Omental fat pad (tissue), 4 donors: Measurements from ENCODE around the gene MUS81. TPM values are rescaled to one million over a fixed set of nuclear protein-coding genes. Genes with fewer than 3 reads are reported as not detected.
A peak's percentile ranks its signal among the peaks of the same experiment; 100 is the strongest.

Source experiments
- ATAC-seq: fragments of 150-250 bp; one replicate; pipeline ENCODE4 v1.9.1; 2016; ENCODE audit warnings: mild to moderate bottlenecking, moderate library complexity; ENCODE audit not compliant: low FRiP score
- DNase-seq: peaks from one replicate; pipeline ENCODE4 v3.0.0-alpha.2; 2019; ENCODE audit warnings: low spot score
- CTCF ChIP-seq, 3 donors: fragments of 450-650 bp; IDR thresholded peaks; one replicate each; pipeline ENCODE4 v1.5.1; 2016 to 2017; ENCODE audit warnings: antibody characterized with exemption in 3 of 3, mild to moderate bottlenecking in 3 of 3, moderate library complexity in 2 of 3
- total RNA-seq, 4 donors: library from RNA; depleted of rRNA; stranded (reverse); fragments of >200 nt; gene quantifications; one replicate each; pipeline ENCODE4 v1.1.0, GENCODE V29; 2016

The MUS81 gene
- total RNA-seq, 4 donors from 2014 or later: 25.9 to 60.8 (median 28.8) TPM

GRCh38 chr11:65903715-65904114 is 43.5 kb downstream of the MUS81 start:
- TF ChIP-seq CTCF (IDR thresholded peaks at IDR 0.05): no peak
- DNase-seq (no peak), ATAC-seq (no peak)

DNA sequence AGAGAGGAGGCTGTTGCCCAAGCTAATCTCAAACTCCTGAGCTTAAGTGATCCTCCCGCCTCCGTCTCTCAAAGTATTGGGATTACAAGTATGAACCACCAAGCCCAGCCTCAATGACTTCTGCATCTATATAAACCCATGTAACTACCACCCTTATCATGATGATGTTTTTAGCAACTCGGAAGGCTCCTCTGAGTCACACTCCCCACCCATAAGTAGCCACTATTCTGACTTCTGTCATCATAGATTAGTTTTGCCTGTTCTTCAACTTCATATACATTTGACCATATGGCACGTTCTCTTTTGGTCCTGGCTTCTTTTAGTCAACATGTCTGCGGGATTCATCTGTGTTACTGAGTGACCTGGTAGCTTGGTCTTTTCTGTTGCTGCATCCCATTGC is 46.4 kb downstream of the MUS81 start:
- DNase-seq: no peak

GRCh38 chr11:65907878-65908277 is 47.6 kb downstream of the MUS81 start:
- ATAC-seq: no peak
- no peak for TF ChIP-seq CTCF (IDR thresholded peaks at IDR 0.05)
- DNase-seq: no peak

More for the DNA sequence above, 46.4 kb downstream of the MUS81 start:
- no peak for TF ChIP-seq CTCF (IDR thresholded peaks at IDR 0.05)
- no peak for ATAC-seq

- ATAC-seq (peak; percentile 31), DNase-seq (no peak)
- no peak for TF ChIP-seq CTCF (IDR thresholded peaks at IDR 0.05)
These were observed 51.7 kb downstream of the MUS81 start for GRCh38 chr11:65911682-65912568.

GRCh38 chr11:65912845-65913244 is 52.6 kb downstream of the MUS81 start:
- no peak for DNase-seq
- peak; percentile 36 for ATAC-seq

GRCh38 chr11:65915101-65915820 is 55.0 kb downstream of the MUS81 start:
- no peak for DNase-seq
- no peak for ATAC-seq
- TF ChIP-seq CTCF (IDR thresholded peaks at IDR 0.05): no peak

More at GRCh38 chr11:65912845-65913244, 52.6 kb downstream of the MUS81 start:
- TF ChIP-seq CTCF (IDR thresholded peaks at IDR 0.05): no peak
